Fibroblast of pulmonary artery (primary cell): ENCODE measurements around the gene NUDT16L1.

Experiments used
- DNase-seq: peaks from one replicate; pipeline ENCODE4 v3.0.0-alpha.2; 2010; ENCODE audit warnings: low read depth
- H3K4me3 ChIP-seq: replicated peaks from 2 replicates; pipeline ENCODE4 v1.5.1; 2011; ENCODE audit warnings: low read depth, mild to moderate bottlenecking, control low read depth, low read length, moderate library complexity
- CTCF ChIP-seq: IDR thresholded peaks from 2 replicates; pipeline ENCODE4 v1.5.1; 2011; ENCODE audit warnings: mild to moderate bottlenecking, control low read depth, low read length, inconsistent platforms; ENCODE audit errors: missing control alignments

NUDT16L1 gene

GRCh38 chr16:4687946-4688673 is 5.3 kb upstream of the NUDT16L1 start:
- no peak for DNase-seq
- H3K4me3 ChIP-seq, result no peak overlapping the region
- no peak for TF ChIP-seq CTCF

- no peak for DNase-seq
- no peak overlapping the region for H3K4me3 ChIP-seq
- TF ChIP-seq CTCF, result no peak
These were observed 4.7 kb upstream of the NUDT16L1 start for GRCh38 chr16:4688674-4689045.

GRCh38 chr16:4689091-4689671 is 4.2 kb upstream of the NUDT16L1 start:
- no peak for TF ChIP-seq CTCF
- no peak overlapping the region for H3K4me3 ChIP-seq

GRCh38 chr16:4689864-4690704 is 3.3 kb upstream of the NUDT16L1 start:
- TF ChIP-seq CTCF, result no peak
- no peak overlapping the region for H3K4me3 ChIP-seq

More at GRCh38 chr16:4689091-4689671, 4.2 kb upstream of the NUDT16L1 start:
- DNase-seq, result no peak

GRCh38 chr16:4690946-4691665 is 2.3 kb upstream of the NUDT16L1 start:
- DNase-seq, result no peak
- no peak for TF ChIP-seq CTCF

More at GRCh38 chr16:4689864-4690704, 3.3 kb upstream of the NUDT16L1 start:
- no peak for DNase-seq

GRCh38 chr16:4691666-4692412 is 1.5 kb upstream of the NUDT16L1 start:
- no peak for TF ChIP-seq CTCF
- DNase-seq, result no peak
- no peak overlapping the region for H3K4me3 ChIP-seq

More at GRCh38 chr16:4690946-4691665, 2.3 kb upstream of the NUDT16L1 start:
- no peak overlapping the region for H3K4me3 ChIP-seq
